NCI-H128 (cell line): ENCODE data around the gene ACCSL.

Source experiments
- DNase-seq: peaks from one replicate; lab custom pipeline; 2025; ENCODE audit not compliant: unreplicated experiment; lab: John Stamatoyannopoulos, UW

Gene ACCSL

DNA sequence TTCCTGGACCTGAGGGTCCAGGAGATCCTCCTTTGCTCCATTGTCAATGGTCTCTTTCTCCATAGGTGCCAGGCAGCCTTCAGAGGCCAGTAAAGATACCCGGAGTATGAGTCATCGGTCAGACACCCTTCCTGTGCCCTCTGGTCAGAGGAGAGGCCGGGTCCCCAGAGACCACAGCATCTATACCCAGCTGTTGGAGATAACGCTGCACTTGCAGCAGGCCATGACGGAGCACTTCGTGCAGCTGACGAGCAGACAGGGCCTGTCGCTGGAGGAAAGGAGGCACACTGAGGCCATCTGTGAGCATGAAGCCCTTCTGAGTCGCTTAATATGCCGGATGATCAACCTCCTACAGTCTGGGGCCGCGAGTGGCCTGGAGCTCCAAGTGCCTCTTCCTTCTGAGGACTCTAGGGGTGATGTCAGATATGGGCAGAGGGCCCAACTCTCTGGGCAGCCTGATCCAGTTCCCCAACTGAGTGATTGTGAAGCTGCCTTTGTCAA, at the start of gene ACCSL:
ACCSL (plus strand) TSS at position 51 of the 501 bp plus-strand sequence; CDS start at position 107, 56 bp downstream.
- no peak for DNase-seq

DNA sequence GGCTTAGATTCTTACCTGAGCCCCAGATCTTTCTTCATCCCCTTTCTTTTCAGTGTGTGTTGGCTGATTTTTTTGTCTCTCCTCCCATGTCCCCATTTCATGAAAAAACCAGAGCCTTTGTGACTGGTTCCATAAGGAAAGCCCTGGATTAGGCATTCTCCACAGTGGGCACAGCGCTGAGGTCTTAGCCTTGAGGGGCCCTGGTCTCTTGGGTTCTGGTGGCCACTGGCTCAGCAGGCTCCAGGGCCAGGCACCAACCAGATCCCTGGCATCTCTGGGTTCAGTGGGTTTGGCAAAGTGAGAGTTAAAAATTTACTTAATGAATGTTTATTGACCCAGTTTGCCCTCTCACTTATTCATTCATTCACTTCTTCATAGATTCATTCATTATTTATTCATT, 49.5 kb upstream of the ACCSL start:
- no peak for DNase-seq

DNA sequence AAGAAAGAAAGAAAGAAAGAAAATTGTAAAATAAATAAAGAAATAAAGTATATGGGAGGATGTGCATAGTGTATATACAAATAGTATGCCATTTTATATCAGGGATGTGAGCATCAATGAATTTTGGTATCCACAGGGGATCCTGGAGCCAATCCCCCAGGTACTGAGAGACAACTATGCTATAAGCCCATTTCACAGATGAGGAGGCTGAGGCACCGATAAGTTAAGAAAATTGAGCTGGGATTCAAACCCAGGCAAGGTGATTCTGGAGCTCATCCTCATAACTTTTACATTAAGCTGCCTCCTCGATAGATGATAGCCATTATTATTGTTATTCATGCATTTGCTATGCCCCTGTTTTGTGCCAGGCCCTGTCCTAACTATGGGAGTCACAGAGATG, 47.0 kb upstream of the ACCSL start:
- no peak for DNase-seq

DNA sequence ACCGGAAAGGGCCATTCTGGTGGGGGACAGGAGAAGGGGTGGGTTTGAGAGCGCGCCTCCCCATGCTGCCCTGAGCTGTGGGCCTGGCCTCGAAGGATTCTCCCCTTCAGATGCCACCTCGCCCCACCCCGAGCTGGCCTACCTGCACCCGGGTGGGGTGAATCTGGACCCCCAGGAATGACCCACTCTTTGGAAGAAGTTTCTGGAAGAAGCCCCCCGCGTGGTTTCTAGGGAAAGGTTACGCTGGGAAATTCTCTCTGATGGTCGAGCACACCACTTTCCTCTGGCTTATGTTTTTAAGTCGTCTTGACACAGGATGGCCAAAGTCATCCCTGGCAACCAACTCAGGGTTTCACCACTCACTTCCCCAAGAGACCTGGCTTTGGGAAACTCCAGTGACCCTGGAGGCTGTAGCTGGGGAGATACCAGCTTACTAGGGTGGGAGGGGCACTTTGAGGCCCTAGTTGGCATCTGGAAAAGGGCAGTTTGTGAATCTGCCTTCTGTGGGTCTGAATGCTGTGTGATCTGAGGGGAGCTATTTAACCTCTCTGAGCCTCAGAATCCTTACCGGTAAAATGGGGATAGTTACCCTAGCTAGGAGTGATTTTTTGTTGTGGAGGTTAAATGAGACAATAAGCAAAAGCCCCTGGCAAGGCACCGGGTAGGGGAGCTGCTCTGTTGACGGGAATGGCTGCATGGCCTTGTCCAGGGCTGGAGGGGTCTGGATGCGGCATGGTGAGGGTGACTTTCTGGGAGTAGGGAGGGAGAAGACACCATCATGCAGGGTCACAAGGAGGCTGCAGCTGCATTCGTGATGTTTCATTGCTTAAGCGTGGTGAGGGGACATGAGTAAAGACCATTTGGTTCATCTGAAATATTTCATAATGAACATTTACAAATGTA, 45.3 kb upstream of the ACCSL start:
- DNase-seq, result no peak

DNA sequence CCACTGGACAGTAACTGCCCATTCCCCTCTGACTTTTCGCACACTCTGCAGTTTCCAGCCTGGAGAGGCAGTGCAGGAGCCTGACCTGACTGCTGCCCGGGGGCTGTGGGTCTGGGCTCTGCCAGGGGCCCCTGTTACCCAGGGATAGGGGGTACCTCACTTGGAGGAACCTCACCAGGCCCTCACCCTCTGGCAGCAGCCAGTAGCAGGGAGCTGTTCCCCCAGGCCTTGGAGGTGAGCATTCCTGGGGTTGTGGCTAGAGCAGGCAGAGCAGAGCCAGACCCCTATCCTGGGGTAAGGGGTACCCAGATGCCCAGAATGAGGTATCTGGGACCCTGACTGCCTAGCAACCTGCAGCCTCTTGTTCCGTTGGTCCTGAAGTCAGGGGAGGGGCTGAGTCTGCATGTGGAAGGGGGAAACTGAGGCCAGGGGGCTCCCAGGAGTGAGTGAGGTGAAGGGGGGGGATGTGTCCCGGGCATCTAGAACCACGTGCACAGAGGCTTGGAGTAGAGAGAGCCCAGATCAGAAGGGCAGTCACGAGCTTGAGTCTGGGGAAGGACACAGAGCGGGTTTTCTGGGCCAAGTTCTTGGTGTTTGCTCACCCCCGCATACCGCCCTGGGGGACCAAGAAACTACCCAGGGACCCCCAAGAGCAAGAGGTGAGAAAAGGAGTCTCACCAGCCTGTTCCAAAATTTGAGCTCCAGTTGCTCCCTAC, 43.9 kb upstream of the ACCSL start:
- no peak for DNase-seq

DNA sequence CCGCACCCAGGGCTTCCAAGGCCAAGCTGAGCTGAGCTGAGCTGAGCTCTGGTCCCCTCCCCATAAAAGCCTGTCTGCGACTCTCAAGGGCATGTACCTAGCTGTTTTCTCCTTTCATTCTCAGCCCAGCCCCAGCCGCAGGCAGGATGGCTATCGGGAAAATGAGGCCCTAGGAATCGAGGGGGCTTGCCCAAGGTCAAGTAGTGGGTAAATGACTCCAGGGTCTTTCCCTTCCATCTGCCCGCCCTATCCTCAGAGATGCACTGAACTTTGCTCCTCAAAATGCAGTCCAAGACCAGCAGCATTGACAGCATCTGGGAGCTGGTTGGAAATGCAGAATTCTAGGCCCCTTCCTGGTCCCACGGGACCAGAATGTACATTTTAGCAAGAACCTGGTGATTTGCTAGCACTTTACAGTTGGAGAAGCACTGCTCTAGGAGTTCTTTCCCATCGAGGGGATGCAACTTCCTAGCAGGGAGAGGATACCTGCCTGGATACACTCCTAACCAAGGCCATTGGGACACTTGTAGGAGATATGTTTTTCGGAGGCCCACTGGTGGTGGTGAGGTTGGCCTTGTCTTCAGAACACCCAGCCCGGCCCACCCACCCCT, 43.2 kb upstream of the ACCSL start:
- DNase-seq, result no peak

DNA sequence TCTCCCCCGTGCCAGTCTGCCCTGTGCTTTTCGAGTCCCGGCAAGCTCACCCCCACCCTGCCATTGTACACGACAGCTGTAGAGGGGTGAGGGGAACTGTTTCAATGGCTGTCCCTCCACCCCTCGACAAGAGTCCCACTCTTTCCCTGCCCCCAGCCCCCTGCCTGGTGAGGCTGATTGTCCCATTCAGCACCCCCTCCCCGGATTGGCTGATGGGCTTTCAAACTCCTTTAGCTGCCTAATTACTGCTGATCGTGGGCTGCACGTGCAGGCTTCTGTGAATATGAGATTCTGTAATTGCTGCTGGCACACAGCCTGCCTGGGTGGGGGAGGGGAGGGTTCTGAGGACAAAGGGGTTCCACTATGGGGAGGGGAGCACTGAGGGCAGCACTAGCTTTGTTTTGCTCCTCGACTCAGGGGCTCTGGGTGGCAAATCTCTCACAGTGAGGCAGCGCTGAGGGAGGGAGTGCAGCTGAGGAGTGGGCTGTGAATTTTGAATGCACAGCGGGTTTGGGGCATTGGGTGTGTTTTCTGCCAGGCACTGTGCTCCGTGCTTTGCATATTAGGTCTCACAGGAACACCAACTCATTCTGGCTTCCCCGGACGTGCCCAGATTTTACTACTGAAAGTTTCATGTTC, 42.6 kb upstream of the ACCSL start:
- no peak for DNase-seq

DNA sequence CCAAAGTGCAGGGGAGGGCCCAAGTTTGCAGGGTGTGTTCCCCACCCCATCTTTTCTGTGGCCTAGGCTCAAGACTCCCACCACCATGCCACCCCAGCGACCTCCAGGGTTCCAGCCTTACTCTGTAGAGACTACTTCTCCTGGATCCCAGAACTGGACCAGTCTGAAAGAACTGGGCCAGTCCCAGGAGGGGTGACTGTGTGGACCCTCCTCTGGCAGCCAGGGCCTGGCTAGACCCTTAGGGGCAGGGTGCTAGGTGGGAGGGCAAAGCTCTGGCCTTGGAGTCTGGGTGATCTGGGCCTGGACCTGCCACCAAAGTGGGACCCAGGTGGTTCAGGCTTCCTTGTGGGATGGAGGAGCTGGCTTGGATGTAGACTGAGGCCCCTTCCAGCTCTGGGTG, 41.8 kb upstream of the ACCSL start:
- no peak for DNase-seq

DNA sequence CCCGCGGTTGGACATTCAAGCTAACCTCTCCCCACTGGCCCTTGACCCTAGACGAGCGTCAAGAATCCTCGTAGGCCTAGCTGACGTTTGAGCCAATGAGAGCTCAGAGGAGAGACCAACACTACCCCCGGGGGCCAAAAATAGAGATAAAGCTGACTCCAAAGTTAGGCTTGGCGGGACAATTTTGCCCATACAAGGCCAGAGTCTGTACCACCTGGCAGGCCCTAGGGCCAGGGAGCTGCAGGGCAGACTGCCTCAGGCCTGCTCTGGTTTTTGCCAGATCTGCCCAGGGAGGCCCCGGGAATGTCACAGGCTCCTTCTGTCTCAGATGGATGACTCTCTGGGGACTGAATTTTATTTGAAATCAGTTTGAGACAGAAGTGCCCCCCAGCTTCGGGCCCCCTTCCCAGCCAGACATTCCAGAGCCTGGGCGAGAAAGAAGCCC, 40.8 kb upstream of the ACCSL start:
- DNase-seq, result no peak

DNA sequence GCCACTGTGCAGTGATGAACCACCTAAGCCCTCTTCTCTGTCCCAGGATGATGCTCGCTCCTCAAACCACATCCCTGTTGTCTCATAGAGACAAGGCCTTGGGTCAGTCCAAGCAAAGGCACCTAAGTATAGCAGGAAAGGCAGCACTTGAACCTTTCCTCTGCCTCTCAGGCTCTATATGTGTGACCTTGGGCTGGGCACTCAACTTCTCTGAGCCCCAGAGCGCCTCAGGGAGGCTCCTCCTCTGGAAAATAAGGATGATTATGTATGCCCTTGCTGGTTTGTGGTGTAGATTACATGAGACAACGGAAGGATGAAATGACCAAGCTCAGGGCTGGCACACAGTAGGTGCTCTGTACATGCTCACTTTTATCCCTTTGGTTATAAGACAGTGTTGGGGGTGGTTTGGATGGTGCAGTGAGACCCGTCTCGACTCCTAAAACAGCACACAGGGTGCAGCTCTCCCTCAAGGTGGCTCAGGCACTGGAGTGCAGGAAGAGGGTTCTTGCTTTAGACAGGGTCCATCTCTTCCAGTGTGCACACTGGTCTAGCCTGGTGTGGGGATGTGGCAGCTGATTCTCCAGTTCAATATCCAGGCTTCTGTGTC, 40.2 kb upstream of the ACCSL start:
- no peak for DNase-seq

DNA sequence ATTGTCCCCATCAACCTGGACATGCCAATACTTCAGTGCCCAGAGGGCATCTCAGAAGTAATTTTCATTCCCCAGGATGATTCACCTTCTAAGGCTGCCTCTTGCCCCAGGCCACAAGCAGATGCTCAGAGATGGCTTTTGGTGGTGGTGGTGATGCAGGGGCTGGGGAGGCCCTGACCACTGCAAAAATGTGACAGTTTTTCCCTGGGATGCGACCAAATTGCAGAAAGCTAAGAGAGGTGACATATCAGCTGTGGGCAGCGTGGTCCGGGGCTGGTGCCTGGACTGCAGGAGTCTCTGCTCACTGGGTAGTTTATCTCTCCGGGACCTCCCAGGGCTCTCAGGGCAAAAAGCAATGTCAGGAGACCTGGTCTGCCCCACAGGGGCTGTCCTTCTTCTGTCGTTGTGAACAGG, 39.7 kb upstream of the ACCSL start:
- DNase-seq, result no peak

DNA sequence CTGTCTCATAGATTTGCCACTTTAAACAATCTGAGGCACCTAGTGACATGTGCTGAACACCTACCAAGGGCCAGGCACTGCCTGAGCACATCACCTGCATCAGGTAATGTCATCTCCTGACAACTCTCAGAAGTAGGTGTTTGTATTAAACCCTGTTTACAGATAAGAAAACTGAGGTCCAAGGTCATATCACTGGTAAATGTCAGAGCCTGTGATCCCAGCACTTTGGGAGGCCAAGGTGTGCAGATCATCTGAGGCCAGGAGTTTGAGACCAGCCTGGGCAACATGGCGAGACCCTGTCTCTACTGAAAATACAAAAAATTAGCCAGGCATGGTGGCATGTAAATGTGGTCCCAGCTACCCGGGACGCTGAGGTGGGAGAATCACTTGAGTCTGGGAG, 39.1 kb upstream of the ACCSL start:
- DNase-seq, result no peak

DNA sequence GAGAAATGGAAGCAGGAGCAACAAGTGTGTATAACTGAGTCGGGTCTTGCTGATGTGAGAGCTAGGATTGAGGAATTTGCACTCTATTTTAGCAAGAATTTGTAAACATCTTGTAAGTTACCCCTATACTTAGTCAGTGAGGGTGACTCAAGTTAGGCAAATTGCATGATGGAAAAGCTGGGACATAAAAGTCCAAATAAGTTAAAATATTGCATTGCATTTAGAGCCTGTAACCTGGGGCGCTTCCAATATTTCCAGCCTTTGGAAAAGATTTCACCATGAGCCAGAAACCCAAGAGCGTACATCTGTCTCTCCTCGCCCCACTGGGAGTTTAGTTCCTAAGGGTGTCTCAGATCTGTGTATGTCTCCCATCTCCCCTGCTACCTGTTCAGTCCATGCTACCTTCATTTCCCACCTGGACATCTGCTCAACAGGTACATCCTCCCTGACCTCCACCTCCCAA, 37.0 kb upstream of the ACCSL start:
- no peak for DNase-seq

DNA sequence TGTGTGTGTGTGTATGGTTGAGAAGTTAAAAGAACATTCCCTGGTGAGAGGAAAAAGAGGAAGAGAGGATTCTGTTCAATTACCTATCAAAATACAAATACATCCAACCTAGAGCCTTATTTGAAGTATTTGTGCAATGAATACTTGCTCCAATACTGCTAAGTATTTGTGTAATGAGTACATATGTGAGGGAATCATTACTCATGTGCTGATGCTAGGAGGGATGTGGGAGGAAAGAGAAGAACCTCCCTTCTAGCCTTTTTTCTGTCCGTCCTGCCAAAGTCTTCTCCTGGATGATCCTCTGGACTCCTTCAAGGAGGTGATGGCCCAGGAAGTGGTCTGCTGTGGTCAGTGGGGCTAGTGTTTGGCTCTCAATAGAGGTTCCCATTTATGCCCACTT, 36.0 kb upstream of the ACCSL start:
- no peak for DNase-seq

DNA sequence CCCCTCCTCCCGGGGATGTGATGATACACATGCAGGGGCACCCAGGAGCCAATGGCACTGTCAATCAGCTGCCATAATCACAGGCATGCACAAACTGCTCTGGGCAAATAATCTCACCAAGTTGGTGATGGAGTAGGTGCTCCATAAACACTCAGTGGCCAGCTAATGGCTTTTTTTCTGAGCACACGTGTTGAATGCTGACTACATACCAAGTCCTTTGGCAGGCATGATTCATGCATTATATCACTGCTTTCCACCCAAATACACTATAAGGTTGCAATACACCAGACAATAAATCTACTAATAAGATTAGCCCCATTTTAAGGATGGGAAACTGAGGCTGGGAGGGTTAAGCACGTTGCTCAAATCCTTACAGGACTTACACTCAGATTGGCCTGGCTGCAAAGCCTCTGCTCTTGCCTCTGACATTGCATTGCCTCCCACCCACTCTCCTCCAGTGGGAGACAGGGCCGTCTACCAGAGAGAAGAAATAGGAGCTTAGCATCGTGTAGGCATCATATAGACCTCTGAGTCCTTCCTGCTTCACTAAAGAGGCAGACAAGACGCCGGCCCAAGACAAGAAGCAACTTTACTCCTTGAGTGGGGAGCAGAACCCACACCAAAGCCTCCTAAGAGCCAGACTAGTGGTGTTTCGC, 32.7 kb upstream of the ACCSL start:
- no peak for DNase-seq

DNA sequence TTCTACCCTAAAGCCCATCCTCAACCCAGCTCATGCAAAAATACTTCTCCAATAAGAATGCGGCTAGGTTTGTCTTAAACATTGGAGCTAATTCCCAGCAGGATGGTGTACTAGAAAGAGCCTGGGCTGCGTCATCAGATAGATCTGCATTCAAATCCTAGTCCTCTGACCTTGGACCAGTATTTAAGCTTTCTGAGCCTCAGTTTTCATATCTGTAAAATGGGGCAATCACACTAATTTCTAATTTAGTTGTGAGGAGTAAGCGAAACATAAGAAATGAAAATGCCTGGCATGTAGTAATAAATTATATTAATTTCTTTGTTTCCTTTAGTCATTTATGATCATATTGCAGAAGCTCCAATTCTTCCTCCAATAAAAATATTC, 32.2 kb upstream of the ACCSL start:
- DNase-seq, result no peak

DNA sequence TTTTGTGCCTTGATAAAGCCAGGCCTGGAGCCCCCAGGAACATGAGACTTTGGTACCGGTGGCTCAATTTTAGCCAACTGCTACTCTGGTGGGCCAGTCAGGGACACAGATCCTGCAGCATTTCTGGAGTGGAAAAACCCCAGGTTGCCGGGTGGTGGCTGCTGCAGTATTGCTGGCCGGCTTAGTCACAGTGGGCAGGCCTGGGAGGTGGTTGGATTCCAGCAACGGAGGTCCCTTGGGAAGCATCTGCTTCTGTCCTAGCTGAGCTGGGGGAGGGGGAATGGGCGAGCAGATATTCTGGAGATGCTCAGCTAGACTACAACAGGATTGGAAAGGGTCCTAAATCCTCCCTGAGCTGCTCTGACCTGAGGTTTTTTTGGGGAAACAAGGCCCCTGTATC, 31.6 kb upstream of the ACCSL start:
- no peak for DNase-seq

DNA sequence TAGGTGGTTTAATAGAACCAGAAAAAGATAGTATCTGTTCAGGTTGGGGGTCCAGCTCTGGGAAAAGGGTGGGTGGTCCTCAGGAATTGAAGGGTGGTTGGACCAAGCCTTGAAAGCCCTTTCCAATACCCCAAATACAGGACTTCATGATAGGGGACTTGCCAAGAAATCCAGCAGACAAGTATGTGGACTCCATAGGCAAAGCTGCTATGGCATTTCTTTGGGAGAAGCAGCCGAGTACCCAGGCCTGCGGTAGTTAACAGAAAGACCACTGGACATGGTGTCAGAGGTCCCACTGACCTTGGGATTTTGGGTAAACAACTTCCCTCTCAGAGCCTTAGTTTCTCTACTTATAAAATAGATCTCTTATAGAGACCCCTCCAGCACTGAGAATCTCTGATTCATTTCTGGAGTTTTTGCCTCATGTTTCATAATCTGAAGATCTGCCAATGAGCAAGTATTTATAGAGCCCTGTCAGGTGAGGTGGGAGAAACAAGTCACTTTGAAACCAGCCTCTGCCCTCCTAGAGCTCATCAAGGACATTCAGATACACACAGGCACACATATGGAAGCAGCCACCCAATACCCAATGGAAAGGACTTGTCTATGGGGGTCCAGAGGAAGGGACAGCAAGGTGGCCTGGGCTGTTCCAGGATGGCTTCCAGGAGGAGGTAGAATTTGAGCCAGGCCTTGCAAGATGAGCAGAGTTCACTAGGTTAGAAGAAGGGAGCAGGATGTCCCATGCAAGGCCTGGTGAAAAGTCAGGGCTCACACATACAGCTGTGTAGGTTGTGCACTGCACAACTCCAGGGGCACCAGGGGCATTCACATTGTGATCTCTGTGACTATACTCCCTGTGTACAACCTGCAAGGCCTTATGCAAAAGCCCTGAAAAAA, 31.0 kb upstream of the ACCSL start:
- DNase-seq, result no peak

DNA sequence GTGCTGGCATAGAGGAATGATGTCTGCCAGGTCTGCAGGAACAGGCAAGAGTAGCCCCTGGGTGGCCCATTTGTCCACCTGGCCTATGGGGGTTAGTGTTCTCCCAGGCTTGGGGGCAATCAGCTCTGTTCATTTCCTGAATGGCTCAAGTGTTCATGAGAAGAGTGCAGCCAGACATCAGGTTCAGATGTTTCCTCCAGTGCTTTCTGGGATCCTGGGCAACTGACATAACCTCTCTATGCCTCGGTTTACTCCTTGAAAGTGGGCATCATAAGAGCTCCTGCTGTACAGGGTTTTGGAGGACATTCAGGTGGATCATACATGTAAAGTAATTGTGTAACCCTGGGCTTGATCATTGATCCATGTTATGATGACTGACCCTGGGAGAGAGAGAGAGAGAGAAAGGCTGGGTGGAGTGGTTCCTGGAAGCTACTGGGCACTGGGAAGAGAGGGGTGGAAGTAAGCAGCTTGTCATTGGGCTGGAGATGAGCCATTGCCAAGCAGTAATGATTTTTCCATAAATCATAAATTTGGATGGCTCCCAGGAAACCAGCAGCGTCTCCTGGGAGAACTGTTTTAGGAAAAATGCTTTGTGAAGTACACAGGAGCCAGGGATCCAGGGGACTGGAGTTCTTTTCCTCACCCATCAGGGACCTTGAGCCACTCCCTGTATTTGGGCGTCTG, 30.2 kb upstream of the ACCSL start:
- no peak for DNase-seq
